Body of pancreas (tissue), 4 donors: ENCODE results near the gene TMEM243.
"Not testable (repeated sequence)": the region's sequence is repeated elsewhere in the genome, so short reads cannot be mapped to it uniquely, and the experiment has no call there.

ENCODE experiments used
- POLR2A ChIP-seq, 3 donors: fragments of 450-650 bp; IDR thresholded peaks; one replicate each; pipeline ENCODE4 v1.6.1; 2016; ENCODE audit warnings: antibody characterized with exemption in 3 of 3, mild to moderate bottlenecking in 2 of 3
- TF ChIP-seq, protein P1 (sequence below), 7 experiments: fragments of 450-650 bp in 4 of 7; fragments of 200-600 bp in 3 of 7; sonication (generic) in 3 of 7; IDR thresholded peaks; one replicate each; pipeline ENCODE4 v1.5.1; 2016 to 2019; ENCODE audit warnings: antibody characterized with exemption in 7 of 7

DNA sequence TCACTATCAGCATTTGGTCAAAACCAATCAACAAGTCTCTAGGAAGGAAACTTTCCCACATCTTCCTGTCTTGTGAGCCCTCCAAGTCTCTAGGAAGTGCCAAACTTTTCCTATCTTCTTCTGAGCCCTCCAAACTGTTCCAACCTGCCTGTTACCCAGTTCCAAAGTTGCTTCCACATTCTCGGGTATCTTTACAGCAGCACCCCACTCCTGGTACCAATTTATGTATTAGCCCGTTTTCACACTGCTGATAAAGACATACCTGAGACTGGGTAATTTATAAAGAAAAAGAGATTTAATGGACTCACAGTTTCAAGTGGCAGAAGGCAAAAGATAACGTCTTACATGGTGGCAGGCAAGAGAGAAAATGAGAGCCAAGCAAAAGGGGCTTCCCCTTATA lies 13.8 kb downstream of the TMEM243 start:
- TF ChIP-seq, protein P1, sequence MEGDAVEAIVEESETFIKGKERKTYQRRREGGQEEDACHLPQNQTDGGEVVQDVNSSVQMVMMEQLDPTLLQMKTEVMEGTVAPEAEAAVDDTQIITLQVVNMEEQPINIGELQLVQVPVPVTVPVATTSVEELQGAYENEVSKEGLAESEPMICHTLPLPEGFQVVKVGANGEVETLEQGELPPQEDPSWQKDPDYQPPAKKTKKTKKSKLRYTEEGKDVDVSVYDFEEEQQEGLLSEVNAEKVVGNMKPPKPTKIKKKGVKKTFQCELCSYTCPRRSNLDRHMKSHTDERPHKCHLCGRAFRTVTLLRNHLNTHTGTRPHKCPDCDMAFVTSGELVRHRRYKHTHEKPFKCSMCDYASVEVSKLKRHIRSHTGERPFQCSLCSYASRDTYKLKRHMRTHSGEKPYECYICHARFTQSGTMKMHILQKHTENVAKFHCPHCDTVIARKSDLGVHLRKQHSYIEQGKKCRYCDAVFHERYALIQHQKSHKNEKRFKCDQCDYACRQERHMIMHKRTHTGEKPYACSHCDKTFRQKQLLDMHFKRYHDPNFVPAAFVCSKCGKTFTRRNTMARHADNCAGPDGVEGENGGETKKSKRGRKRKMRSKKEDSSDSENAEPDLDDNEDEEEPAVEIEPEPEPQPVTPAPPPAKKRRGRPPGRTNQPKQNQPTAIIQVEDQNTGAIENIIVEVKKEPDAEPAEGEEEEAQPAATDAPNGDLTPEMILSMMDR (IDR thresholded peaks at IDR 0.05) = not testable (repeated sequence)
- not testable (repeated sequence) for TF ChIP-seq POLR2A (IDR thresholded peaks at IDR 0.05)
